ENCODE results near the gene TFDP1.
"Not testable (repeated sequence)": the region's sequence is repeated elsewhere in the genome, so short reads cannot be mapped to it uniquely, and the experiment has no call there.

TFDP1 gene

GRCh38 chr13:113550453-113550852, 34.1 kb upstream of the TFDP1 start:
- no peak for DNase-seq (ENCODE audit: low read depth in 2 of 2)

DNA sequence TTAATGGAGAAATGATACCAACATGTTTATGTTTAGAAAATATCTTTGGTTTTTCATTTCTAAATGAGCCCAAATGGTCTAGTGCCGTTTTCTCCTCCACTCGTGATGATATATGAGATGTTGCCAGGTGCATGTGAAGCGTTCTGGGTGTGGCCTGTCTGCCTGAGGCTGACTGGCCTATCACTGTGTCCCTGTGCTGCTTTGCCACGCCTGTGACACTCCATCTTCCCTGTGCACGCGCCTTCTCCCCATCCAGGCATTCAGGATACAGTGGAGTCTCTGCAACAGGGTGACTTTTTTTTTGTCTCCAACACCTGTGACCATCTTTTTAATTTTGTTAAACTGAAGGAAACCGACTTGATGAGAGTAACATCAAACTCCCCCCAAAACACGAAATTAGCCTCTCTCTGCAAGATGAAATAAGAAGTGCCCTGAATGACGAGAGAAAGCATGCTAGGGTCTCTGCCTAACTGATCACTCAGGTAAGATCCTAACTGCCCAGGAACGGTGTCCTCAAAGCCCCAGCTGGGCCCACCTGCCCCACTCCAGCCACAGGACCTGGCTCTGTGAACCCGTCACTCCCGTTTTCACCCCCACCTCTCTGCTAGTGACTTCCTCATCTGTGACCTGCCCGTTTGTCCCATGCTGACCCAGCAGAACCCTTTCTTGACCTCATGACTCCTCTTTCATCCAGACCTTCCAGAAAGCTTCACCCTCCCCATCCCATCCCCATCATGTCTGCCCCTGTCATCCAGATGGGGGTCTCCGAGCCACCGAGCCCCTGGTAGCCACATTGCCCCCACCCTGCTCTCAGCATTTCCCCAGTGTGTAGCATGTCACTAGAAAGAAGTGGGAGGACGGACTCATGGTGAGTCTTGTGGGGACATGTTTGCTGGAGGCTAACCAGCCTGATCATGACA, 33.2 kb upstream of the TFDP1 start:
- DNase-seq (ENCODE audit: low read depth in 2 of 2), result no peak

DNA sequence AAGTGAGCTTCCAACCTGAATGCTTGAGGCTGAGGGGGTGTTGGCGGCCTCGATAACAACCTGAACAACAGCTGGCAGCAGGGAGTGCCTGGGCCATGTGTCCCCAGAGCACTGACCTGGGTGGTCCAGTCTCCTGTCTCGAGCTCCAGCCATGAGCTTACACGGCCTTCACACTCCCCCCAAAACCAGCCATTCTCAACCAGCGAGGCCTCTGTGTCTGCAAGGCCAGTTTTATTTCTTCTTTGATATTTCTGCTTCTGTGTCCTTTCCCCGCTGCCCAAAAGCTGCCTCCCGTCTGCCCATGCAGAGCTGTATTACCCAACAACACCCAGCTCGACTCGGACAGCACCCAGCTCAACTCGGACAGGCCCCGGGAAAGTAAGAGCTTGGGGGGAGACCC, 32.5 kb upstream of the TFDP1 start:
- no peak for DNase-seq (ENCODE audit: low read depth in 2 of 2)

GRCh38 chr13:113552786-113553434, 31.6 kb upstream of the TFDP1 start:
- DNase-seq (ENCODE audit: low read depth in 2 of 2), result no peak

DNA sequence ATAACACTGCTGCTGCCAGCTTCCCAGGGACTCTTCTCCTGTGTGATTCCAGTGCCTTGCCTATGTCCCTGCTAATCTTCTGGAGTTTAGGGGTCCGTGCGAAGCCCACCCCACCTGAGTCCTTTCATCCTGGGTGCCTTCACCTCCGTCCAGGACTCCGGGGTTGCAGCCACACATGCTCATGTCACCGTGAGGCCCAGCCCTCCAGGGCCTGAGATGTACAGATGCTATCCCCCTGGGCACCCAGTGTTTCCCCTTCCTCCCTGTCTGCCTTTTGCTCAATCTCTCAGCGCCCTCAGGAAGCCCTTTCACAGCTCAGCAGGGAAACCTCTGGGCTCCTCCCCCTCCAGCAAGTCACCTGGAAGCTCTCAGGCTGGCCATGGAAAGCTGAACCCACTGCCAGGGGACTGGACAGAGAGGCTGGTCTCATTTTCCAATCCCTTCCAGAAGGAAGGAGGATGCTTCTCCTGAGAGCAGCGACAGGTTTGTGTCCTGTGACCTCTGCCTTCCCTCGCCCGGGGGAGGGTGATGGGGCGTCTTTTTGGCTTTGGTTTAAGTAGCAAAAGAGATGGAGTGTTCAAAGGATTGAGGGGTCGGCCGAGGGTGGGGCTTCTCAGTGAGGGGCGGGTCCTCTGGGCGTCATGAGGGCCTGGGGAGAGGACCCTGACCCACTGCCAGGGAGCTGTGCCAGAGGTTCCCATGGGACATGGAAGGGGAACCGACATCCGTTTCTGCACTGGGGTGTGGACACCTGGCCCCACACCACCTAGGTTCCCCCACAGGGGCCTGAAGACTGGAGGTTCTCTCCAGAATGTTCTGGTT, 30.8 kb upstream of the TFDP1 start:
- no peak for DNase-seq (ENCODE audit: low read depth in 2 of 2)

DNA sequence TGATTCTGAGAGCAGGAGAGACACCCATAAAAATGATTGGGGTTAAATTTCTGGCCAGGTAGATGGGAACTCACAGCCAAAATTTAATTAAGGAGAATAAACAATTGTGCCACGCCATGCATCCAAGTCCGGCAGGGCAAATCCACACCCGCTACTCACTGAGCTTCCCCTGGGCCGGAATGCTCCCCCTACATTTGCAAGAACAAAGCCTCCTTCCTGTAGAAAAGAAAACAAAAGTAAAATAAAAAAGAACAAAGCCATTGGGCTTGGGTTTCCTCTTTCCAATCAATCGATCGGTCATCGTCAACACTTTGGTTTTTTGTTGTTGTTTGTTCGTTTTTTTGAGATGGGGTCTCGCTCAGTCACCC, 30.2 kb upstream of the TFDP1 start:
- no peak for DNase-seq (ENCODE audit: low read depth in 2 of 2)

GRCh38 chr13:113555141-113555540, 29.4 kb upstream of the TFDP1 start:
- no peak for DNase-seq (ENCODE audit: low read depth in 2 of 2)

DNA sequence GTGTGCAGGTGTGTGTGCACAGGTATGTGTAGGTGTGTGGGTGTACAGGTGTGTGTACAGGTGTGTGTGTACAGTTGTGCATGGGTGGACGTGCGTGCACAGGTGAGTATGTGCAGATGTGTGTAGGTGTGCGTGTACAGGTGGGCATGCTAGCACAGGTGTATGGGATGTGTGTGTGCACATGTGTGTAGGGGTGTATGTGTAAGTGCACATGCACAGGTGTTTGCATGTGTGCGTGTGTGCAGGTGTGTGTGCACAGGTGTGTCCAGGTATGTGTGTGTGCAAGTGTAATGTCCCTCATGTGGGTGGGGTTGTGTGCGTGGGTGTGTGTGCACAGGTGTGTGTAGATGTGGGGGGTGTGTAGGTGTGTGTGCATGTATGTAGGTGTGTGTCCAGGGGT, 27.5 kb upstream of the TFDP1 start:
- DNase-seq (ENCODE audit: low read depth in 2 of 2), result no peak

DNA sequence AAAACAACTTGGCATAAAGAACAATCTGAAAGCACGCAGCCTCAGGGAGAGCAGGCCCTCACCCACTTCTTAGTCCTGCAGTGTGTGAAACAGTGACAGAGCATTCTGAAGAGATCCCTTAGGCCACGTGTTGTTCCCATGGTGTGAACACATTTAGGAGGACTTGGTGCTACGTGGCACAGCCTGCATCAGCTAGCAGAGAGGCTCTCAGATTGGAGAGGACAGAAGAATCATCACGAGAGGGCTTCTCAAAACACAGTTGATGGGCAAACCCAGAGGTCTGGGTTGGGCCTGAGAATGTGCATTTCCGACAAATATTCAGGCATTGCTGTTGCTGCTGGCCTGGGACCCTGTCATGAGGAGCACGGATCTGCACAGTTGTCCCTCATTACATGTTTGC, 26.1 kb upstream of the TFDP1 start:
- no peak for DNase-seq (ENCODE audit: low read depth in 2 of 2)

DNA sequence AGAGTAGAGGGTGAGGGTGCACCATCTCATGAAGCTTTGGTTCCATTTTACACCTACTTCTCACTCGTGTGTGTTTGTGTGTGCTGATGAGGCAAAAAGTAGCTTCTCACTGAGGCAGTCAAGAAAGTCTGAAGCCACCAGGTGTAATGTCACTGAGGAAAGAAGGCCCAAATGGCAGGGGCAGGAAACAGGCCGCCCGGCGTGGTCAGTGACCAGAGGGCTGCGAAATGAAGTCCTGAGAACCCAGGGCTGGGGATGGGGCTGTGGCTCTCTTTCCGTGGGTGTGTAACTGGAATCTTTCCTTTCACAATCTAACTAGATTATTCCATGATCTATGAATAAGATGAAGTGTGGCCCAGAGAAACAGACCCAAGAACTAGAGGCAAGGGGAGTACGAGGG, 25.5 kb upstream of the TFDP1 start:
- no peak for DNase-seq (ENCODE audit: low read depth in 2 of 2)

GRCh38 chr13:113559901-113560644, 24.5 kb upstream of the TFDP1 start:
- DNase-seq (ENCODE audit: low read depth in 2 of 2), result no peak

DNA sequence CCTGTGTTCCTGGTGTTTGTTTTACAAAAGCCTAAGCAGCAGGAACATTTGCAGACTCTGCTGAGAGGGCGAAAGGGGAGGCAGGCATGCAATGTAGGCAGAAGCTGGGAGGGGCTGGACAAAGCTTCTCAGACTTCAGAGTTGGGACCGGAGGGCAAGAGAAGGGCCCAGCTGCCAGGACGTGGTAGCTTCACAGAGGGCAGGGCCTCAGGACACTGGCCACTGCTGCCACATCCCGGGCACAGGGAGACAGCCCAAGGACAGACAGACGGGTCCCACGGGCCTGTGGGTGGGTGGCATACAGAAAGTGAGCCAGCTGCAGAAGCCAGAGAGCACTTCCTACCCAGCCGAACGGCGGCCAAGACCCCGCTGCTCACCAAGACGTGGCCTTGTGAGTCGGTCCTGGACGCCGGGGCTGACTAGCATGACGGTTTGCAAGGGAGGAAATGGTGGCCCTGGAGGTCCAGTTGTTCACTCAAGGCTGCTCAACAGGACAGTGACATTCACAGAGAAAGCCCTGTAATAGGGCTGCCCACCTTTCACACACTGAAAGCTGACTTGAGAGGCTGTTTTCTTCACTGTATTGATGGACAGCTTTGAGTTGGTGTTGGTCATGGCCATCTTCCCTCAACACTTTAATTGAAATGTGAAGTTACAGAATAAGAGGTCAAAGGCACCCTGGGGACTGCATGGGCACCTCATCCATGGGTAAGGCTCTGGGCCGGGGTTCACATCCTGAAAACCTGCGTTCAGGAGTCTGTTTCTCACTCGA, 23.7 kb upstream of the TFDP1 start:
- DNase-seq (ENCODE audit: low read depth in 2 of 2), result no peak

GRCh38 chr13:113561417-113562084, 23.0 kb upstream of the TFDP1 start:
- DNase-seq (ENCODE audit: low read depth in 2 of 2), result no peak

- DNase-seq (ENCODE audit: low read depth in 2 of 2), result peak in 1 of 2 donors; percentile 23
Measured at GRCh38 chr13:113562085-113562749, 22.3 kb upstream of the TFDP1 start.

- no peak for DNase-seq (ENCODE audit: low read depth in 2 of 2)
Measured at GRCh38 chr13:113562844-113563243, 21.7 kb upstream of the TFDP1 start.

GRCh38 chr13:113563511-113563910, 21.0 kb upstream of the TFDP1 start:
- DNase-seq (ENCODE audit: low read depth in 2 of 2), result not testable (repeated sequence)

- no peak for DNase-seq (ENCODE audit: low read depth in 2 of 2)
Measured at GRCh38 chr13:113564331-113565023, 20.1 kb upstream of the TFDP1 start.

DNA sequence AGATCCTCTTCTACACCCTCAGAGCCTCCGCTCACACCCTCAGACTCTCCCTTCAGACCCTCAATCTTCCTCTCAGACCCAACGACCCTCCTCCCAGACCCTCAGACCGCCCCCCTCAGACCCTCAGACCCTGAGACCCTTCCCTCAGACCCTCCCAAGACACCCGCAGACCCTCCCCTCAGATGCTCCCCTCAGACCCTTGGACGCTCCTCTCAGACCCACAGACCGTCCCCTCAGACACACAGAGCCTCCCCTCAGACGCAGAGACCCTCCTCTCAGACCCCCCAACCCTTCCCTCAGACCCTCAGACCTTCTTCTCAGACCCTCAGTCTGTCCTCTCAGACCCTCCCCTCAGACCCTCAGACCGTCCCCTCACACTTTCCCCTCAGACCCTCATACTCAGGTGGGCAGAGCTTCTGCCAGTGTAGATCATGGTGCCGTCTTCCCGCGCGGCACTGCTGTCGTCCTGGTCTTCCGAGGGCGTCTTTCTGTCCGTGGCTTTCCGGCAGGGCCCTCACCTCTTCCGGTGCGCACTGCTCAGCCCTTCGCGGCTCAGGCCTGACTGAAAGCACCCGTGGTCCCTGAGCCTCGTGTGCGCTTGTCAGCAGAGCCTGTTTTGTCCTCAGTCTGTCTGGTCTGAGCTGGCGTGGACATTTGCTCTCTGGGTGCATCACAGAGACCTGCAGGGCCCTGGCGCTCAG, 18.9 kb upstream of the TFDP1 start:
- no peak for DNase-seq (ENCODE audit: low read depth in 2 of 2)

DNA sequence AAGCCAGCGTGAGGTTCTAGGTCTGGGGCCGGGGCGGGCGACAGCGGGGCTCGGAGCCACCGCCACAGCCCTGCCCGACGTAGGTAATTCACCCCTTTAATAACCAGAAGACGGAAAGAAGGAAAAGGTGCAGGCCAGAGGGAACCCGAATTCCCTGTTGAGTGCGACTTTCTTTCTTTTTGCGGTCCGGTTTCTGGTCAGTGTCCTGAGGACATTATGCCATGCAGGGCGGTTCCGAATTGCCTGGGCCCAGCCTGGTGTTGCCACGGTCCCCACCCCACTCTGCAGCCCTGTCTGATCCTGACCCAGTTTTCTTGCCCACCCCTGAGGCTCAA, 18.4 kb upstream of the TFDP1 start:
- no peak for DNase-seq (ENCODE audit: low read depth in 2 of 2)
